HFFc6 (cell line): ENCODE data around the gene SLFN13. TPM values are rescaled to one million over a fixed set of nuclear protein-coding genes. Genes with fewer than 3 reads are reported as not detected.

Experiments used
- DNase-seq: peaks from one replicate; pipeline ENCODE4 v3.0.0-alpha.2; 2018
- H3K27ac Mint-ChIP-seq: 2 replicates; pipeline ENCODE4 v1.8.0; 2020; ENCODE audit warnings: mild to moderate bottlenecking, mixed read lengths
- H3K27me3 Mint-ChIP-seq: 2 replicates; pipeline ENCODE4 v1.8.0; 2021; ENCODE audit warnings: mild to moderate bottlenecking, moderate library complexity, mixed read lengths; ENCODE audit not compliant: insufficient read depth
- H3K36me3 Mint-ChIP-seq: 2 replicates; pipeline ENCODE4 v1.8.0; 2021; ENCODE audit warnings: low read depth, mixed read lengths
- H3K4me1 Mint-ChIP-seq: 2 replicates; pipeline ENCODE4 v1.8.0; 2020; ENCODE audit warnings: low read depth, mixed read lengths
- H3K4me3 Mint-ChIP-seq: 2 replicates; pipeline ENCODE4 v1.8.0; 2020; ENCODE audit warnings: mild to moderate bottlenecking, moderate library complexity, mixed read lengths
- H3K9me3 Mint-ChIP-seq: 2 replicates; pipeline ENCODE4 v1.8.0; 2020; ENCODE audit warnings: mild to moderate bottlenecking, mixed read lengths
- long read RNA-seq: library from polyadenylated mRNA; unstranded; transcript quantifications from one replicate; pipeline ENCODE4 v2.0.0, GENCODE V29; 2019
- total RNA-seq, 6 experiments: library from RNA; stranded (reverse); fragmentation: NEBNext Ultra II Directional; extraction: Animal tissue kit (Norgen Biotek cat#: 25700); gene quantifications; 2 replicates in 1 of 6; 3 replicates in 5 of 6; pipeline ENCODE4 v1.2.3, GENCODE V29; 2021
- TF ChIP-seq, protein P1 (sequence below): fragments of 200-600 bp; sonication (generic); IDR thresholded peaks from 2 replicates; pipeline ENCODE4 v1.5.0; 2021; ENCODE audit warnings: antibody characterized with exemption, mild to moderate bottlenecking

The SLFN13 gene, protein sequence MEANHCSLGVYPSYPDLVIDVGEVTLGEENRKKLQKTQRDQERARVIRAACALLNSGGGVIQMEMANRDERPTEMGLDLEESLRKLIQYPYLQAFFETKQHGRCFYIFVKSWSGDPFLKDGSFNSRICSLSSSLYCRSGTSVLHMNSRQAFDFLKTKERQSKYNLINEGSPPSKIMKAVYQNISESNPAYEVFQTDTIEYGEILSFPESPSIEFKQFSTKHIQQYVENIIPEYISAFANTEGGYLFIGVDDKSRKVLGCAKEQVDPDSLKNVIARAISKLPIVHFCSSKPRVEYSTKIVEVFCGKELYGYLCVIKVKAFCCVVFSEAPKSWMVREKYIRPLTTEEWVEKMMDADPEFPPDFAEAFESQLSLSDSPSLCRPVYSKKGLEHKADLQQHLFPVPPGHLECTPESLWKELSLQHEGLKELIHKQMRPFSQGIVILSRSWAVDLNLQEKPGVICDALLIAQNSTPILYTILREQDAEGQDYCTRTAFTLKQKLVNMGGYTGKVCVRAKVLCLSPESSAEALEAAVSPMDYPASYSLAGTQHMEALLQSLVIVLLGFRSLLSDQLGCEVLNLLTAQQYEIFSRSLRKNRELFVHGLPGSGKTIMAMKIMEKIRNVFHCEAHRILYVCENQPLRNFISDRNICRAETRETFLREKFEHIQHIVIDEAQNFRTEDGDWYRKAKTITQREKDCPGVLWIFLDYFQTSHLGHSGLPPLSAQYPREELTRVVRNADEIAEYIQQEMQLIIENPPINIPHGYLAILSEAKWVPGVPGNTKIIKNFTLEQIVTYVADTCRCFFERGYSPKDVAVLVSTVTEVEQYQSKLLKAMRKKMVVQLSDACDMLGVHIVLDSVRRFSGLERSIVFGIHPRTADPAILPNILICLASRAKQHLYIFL
- 10 to 100 TPM in 4 of 6 experiments, 1 to 10 TPM in 2; 8.3 to 12.0 (median 10.8) TPM for total RNA-seq
- long read RNA-seq, partial matches to known transcripts = 2 of 2 reads
- long read RNA-seq, other reads (novel, unspliced or antisense) = 0 of 2 reads

DNA sequence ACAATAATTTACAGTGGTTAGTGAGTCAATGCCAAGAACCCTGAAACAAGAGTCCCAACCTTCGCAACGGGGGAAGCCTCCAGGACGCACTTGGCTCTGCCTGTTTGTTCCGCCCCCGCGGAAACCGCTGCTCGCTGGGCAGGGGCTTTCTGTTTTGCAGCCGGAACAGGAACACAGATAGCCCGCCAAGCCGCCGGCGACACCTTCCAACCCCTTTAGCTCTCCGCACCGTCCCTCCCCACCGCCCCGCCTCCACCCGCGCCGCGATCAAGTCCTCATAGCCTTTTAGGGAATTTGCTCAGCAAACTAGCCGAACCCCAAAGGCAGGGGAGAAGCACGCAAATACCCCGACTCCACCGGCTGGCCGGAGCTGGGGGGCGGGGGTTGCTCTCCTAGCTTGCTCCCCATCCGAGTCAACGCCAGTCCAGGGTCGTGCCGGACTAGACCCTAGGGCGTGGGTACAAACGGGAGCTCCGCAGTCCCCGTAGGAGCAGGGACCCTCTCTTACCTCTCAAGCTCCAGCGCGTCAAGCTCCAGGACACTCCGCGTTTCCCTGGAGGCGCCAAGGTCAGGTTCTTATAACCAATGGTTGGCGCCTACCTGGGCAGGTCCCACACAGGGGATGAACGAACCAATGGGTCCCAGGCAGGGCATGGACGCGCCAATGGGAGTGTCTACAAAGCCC lies at the start of gene SLFN13:
Gene SLFN13 (minus strand): TSS at position 553 of the 685 bp plus-strand sequence. CDS start 3,086 bp downstream, outside the sequence.
- DNase-seq = peak; percentile 18
- Mint-ChIP-seq H3K4me1 (peaks cover 5% of the 10 kb centered on the region; the same call in 1 of the 2 replicates), H3K4me3 (peak within 1 kb of the TSS; percentile 88), H3K36me3 (no peaks in the 10 kb centered on the region), H3K27me3 (peaks cover 38% of the 10 kb centered on the region), H3K27ac (0 out of 2 replicates have a peak within 1 kb of the TSS, but pooled peaks have one; percentile 34), H3K9me3 (no peaks in the 10 kb centered on the region)
- TF ChIP-seq, protein P1, sequence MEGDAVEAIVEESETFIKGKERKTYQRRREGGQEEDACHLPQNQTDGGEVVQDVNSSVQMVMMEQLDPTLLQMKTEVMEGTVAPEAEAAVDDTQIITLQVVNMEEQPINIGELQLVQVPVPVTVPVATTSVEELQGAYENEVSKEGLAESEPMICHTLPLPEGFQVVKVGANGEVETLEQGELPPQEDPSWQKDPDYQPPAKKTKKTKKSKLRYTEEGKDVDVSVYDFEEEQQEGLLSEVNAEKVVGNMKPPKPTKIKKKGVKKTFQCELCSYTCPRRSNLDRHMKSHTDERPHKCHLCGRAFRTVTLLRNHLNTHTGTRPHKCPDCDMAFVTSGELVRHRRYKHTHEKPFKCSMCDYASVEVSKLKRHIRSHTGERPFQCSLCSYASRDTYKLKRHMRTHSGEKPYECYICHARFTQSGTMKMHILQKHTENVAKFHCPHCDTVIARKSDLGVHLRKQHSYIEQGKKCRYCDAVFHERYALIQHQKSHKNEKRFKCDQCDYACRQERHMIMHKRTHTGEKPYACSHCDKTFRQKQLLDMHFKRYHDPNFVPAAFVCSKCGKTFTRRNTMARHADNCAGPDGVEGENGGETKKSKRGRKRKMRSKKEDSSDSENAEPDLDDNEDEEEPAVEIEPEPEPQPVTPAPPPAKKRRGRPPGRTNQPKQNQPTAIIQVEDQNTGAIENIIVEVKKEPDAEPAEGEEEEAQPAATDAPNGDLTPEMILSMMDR = no peak

DNA sequence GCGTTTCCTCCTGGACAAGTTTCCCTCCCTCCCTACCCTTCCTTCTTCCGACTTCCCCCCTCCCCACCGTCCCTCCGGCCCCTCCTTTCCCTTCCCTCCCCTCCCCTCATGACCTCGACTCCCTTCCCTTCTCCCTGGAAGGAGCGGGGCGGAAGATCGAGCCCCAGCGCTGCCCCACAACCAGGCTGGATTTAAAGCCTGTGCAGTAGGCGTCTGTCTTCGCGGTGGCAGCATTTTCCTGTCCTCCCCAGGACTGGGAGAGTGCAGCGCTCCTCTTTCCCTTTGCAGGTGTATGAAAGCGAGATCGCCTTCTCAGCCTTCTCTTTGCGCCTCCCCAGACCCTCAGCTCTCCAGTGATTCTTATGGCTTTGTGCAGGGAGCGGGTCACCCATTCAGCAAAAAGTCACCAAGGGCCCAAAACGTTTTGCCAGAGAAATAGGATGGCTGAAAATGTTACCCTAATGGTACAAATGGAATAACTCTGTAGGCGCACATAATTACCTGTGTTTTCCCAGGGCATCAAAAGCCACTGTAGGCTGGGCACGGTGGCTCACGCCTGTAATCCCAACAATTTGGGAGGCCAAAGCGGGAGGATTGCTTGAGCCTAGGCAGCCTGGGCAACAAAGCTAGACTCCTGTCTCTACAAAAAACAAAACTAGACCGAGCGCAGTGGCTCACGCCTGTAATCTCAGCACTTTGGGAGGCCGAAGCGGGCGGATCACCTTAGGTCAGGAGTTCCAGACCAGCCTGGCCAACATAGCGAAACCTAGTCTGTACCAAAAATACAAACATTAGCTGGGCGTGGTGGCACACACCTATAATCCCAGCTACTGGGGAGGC lies 48.1 kb upstream of the SLFN13 start:
- Mint-ChIP-seq H3K27ac (no peak overlapping the region), H3K4me3 (no peak overlapping the region), H3K4me1 (no peaks in the 10 kb centered on the region), H3K27me3 (peaks cover 55% of the 10 kb centered on the region), H3K9me3 (no peaks in the 10 kb centered on the region), H3K36me3 (no peaks in the 10 kb centered on the region)
- no peak for DNase-seq
- TF ChIP-seq, protein P1 = no peak

DNA sequence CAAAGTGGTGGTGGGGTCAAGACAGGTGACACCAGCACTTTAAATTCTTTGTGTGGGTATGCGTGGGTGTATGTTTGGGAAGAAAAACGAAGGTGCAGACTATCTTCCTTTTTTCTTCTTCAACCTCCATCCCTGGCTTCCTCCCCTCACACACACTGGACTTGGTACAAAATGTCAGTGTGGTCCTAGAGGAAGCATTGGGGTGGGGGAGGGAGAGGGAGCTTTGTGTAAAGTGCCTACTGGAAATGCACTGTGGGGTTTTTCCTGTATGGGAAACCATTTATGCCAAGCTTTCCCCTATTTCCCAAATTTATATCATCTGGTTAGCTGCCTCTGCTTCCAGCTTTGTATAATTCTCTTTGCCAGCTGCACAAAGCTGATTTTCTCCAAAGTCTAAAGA lies 44.5 kb upstream of the SLFN13 start:
- Mint-ChIP-seq H3K36me3 (peaks cover 6% of the 10 kb centered on the region), H3K9me3 (no peaks in the 10 kb centered on the region; the same call in 1 of the 2 replicates), H3K4me3 (no peak overlapping the region), H3K27me3 (peaks cover 68% of the 10 kb centered on the region), H3K4me1 (no peaks in the 10 kb centered on the region), H3K27ac (no peak overlapping the region)
- no peak for DNase-seq
- TF ChIP-seq, protein P1 = no peak

DNA sequence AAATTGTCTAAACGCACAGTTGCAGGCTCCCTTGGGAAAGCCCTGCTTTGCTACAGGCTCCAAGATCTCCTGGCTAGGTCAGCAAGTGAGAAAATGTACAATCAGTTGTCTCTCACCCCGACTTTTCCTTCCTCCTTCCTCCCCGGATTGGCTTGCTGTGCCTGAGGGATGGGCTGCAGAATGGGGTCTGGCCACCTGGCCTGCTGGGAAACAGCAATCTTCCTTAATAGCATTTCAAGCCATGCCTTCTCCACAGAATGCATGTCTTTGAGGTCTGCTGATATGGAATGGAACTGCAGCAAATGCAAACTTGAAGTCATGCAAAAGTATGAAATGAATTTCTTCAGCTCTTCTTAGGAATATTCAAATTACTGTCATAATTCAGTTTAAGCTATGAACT lies 42.9 kb upstream of the SLFN13 start:
- peaks cover 14% of the 10 kb centered on the region for H3K4me1 Mint-ChIP-seq
- TF ChIP-seq, protein P1 = no peak
- no peak overlapping the region for H3K4me3 Mint-ChIP-seq
- peaks cover 64% of the 10 kb centered on the region for H3K27me3 Mint-ChIP-seq
- no peaks in the 10 kb centered on the region; the same call in 1 of the 2 replicates for H3K9me3 Mint-ChIP-seq
- peaks cover 6% of the 10 kb centered on the region for H3K36me3 Mint-ChIP-seq
- no peak overlapping the region for H3K27ac Mint-ChIP-seq
- DNase-seq = no peak
